SK-MEL-5 (cell line): ENCODE measurements around the gene NCOR2. TPM values are rescaled to one million over a fixed set of nuclear protein-coding genes. Genes with fewer than 3 reads are reported as not detected.
A peak's percentile ranks its signal among the peaks of the same experiment; 100 is the strongest.

ENCODE experiments used
- DNase-seq: peaks from one replicate; pipeline ENCODE4 v3.0.0-alpha.2; 2016; ENCODE audit warnings: low read depth, low spot score
- in situ Hi-C: cut with HindIII; loops from 2 replicates; pipeline ENCODE4 v1.10.0; 2016; ENCODE audit warnings: low sequenced_read_pairs, high pct_unique_total_duplicates, low pct_unique_long_range_greater_than_20kb
- total RNA-seq: library from RNA; depleted of rRNA; stranded (reverse); fragments of >200 nt; shearing (Covaris generic); gene quantifications from 2 replicates; pipeline ENCODE4 v1.2.3, GENCODE V29; 2014

Gene NCOR2
- total RNA-seq, 1 experiment from 2014 or later = 23.3 TPM

GRCh38 chr12:124524231-124524925, 43.0 kb downstream of the NCOR2 start:
- no peak for DNase-seq
- in situ Hi-C loops = no loop called here

DNA sequence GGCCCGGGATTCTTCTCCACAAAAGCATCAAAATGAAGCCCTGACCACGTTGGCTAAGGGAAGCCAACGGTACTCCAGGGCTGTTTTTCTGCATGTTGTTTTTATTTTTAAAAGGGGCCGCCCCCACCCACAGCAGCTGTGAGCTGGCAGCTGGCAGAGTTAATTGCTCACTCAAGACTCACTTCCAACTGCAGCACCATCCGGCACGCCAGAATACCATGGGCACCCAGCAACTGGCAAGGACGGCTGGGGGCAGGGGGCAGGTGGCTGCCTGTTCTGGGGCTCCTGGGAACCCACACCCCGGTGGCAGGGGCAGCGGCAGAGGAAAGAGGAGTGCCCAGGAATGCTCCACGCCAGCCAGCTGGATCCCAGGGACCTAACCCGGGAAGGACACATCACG, 44.3 kb downstream of the NCOR2 start:
- DNase-seq = no peak
- in situ Hi-C loops = no loop called here

DNA sequence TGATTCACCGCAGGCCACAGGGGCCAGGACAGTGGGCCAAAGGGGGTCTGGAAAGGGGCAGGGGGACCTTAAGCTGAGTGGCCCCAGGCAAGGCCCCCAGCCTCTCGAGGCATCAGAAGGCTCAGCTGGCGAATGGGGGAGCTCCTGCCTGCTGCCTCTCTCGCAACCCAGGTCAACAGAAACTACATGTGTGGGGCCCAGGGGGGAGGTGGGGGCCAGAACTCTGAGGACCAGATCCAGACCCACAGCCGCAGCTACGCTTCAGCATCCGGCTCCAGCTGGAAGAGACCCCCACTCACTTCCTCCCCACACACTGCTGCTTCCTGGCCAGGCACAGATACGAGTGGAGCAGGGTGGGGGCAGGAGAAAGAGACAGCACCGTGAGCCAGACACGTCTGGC, 46.5 kb downstream of the NCOR2 start:
- in situ Hi-C loops = no loop called here
- no peak for DNase-seq

DNA sequence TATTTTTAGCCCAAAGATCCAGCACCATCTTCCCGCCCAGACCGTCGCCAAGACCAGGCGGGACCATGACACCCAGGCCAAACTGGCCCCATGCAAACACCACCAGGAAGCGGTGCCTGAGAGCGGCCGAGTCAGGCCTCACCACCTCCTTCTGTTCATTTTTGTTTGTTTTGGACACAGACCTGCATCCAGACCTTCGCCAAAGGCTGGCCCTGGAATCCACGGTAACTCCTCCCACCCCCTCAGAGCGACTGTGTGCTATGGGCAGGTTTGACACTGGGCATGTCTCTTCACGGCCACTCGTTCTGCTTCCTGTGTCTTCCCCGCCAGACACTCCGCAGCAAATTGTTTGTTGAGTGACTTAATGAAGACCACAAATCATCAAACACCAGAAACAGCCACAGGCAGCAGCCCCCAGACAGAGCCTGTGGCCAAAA, 47.1 kb downstream of the NCOR2 start:
- no peak for DNase-seq
- in situ Hi-C loops = no loop called here

DNA sequence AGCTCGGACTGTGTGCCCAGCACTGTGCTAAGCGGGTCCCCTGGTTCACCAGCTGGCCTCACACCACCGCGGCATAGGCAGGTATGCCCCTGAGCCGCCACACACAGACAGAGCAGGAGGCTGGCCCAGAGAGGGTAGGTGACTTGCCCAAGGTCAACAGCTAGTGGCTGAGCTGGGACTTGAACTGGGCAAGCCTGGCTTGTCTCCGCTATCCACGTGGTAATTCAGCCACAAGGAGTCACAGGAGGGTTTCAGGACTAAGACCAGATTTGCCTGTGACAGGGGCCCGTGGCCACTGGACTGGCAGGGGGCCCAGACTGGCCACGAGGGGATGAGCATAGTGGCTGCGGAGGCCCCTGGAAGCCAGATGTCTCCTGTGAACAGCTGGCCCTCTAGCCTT, 47.7 kb downstream of the NCOR2 start:
- in situ Hi-C loops = no loop called here
- DNase-seq = no peak

DNA sequence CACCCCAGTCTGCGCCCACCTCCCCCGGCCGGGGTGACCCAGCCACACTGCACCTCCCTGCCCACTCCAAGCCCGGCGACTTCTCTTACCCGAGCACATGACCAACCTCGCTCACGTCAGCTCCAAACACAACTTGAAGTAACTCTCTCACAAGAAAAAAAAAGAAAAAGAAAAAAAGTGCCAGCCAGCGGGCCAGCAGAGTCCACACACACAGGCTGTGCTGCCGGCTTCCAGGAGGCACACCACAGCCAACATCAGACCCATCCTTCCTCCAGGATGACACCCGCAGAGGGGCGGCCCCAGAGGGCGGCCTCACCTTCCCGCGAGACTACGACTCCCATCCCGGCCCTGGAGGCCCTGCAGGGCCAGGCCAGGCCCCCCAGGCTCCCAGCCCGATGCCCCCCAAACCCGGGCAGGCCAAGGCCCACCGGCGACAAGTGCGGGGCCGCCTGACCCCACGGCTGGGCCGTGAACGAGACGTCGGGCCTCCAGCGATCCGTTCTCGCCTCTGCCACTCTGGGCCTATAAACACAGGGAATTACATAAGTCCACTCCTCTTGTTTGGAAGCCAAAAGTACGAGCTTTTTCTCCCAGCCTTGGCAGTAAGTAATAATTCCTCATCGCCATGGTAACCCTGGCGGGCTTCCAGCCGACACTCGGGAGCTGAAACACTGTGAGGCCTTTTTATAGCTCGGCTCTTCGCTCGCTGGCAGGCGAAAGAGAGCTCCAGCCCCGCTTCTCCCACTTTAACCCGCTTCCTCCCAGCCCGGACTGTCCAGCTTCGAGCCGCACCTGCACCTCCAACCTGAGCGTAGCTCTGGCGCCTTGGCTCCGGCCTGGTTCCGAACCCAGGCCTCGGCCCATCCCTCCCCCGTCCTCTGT, 49.1 kb downstream of the NCOR2 start:
- DNase-seq = peak; percentile 95
- in situ Hi-C loops = no loop called here
